C1 segment of cervical spinal cord (tissue), 14 donors: ENCODE results near the gene STRN.

Experiments
- DNase-seq, 14 donors: peaks; one replicate each; lab custom pipeline; 2025; lab: John Stamatoyannopoulos, UW

STRN gene

GRCh38 chr2:36797324-36798070 lies 168.8 kb downstream of the STRN start:
- no peak for DNase-seq
